Measurements from ENCODE around the gene KAT6B.

DNA sequence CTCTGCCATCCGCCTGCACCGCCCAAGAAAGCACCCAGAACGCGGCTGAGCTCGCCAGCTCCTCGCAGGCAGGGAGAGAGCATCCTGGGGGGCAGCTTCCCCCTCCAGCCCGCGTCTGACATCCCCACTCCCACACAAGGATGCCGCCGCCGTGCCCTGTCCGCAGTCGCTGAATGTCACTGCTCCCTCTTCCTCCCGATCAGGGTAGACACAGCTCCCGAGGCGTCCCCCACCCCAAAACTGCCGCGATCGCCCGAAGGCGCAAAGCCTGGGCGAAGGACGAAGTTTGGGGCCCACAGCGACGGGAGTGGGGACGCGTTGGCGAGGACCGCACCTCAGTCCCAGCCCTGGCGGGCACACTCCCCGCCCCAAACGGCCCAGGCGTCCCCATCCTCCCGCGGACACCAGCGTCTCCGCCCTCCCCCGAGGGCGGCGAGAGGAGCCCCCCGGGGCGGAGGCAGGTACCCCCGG is 1.5 kb upstream of the KAT6B start:
- TF ChIP-seq MYC (IDR thresholded peaks at IDR 0.05; ENCODE audit: insufficient read depth, insufficient read length, insufficient replicate concordance, low read length, severe bottlenecking) (peak; percentile 37), SUZ12 (IDR thresholded peaks at IDR 0.05; ENCODE audit: unreplicated experiment) (no peak), JUND (IDR thresholded peaks at IDR 0.05; ENCODE audit: low read depth, low read length) (no peak), SIN3A (IDR thresholded peaks at IDR 0.05; ENCODE audit: low read depth, low read length) (no peak), RCOR1 (conservative IDR thresholded peaks at IDR 0.05; ENCODE audit: low read depth, low read length) (no peak), EZH2 (IDR thresholded peaks at IDR 0.05; ENCODE audit: borderline replicate concordance, control insufficient read depth, low read depth, low read length) (no peak), STAT3 (IDR thresholded peaks at IDR 0.05; ENCODE audit: low read depth, low read length) (no peak), ZNF24 (IDR thresholded peaks at IDR 0.05) (no peak)
- TF ChIP-seq, protein P1, sequence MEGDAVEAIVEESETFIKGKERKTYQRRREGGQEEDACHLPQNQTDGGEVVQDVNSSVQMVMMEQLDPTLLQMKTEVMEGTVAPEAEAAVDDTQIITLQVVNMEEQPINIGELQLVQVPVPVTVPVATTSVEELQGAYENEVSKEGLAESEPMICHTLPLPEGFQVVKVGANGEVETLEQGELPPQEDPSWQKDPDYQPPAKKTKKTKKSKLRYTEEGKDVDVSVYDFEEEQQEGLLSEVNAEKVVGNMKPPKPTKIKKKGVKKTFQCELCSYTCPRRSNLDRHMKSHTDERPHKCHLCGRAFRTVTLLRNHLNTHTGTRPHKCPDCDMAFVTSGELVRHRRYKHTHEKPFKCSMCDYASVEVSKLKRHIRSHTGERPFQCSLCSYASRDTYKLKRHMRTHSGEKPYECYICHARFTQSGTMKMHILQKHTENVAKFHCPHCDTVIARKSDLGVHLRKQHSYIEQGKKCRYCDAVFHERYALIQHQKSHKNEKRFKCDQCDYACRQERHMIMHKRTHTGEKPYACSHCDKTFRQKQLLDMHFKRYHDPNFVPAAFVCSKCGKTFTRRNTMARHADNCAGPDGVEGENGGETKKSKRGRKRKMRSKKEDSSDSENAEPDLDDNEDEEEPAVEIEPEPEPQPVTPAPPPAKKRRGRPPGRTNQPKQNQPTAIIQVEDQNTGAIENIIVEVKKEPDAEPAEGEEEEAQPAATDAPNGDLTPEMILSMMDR (IDR thresholded peaks at IDR 0.05 in 2 of 3, conservative IDR thresholded peaks at IDR 0.05 in 1 of 3; ENCODE audit: control insufficient read depth in 2 of 3, extremely low read depth in 1 of 3, insufficient read depth in 1 of 3, low read depth in 3 of 3, low read length in 3 of 3), result no peak; a peak in 1 of 6 replicates
